ENCODE measurements around the gene NCKAP5.

DNA sequence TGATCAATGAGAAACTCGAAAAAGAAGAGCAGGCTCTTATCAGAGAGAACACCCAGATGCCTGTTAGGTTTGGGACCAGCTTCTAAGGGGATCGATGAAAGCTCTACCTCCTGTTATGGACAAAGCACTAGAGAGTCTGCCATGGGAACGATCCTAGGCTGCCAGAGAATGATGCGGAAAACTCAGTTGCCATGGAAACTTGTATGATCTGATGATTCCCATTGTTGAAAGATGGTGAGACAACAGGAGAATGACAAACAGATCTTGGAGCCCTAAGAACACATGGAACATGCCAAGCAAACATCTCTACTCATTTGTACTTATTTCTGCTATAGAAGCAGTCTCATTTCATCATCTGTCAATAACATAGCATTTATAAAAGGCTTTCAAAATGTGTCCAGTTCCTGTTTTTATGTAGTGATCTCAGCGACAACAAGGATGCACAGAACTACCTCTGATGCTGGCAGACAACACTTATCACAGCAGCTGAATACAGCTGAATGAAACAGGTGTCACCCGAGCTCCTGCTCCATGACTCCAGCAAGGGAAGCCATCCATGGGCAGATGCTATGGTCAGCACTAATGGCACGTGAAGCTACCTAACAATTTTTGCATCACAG lies 59.6 kb downstream of the NCKAP5 start:
- TF ChIP-seq TARDBP (IDR thresholded peaks at IDR 0.05) (no peak), BHLHE40 (IDR thresholded peaks at IDR 0.05; ENCODE audit: borderline replicate concordance) (no peak), SP1 (IDR thresholded peaks at IDR 0.05) (no peak), FOXA1 (IDR thresholded peaks at IDR 0.05) (no peak), FOXK2 (IDR thresholded peaks at IDR 0.05) (no peak), SUZ12 (IDR thresholded peaks at IDR 0.05) (no peak), ELF4 (IDR thresholded peaks at IDR 0.05) (no peak), NFRKB (IDR thresholded peaks at IDR 0.05) (no peak)

All from HEK293T (cell line).